WERI-Rb-1 (cell line): ENCODE data around the gene TMBIM4.

ENCODE experiments used
- DNase-seq: peaks from one replicate; pipeline ENCODE4 v3.0.0-alpha.2; 2020
- H3K27ac ChIP-seq: fragments of 250-450 bp; sonication (Bioruptor Pico); 2 replicates; pipeline ENCODE4 v1.5.1; 2020; ENCODE audit warnings: mild to moderate bottlenecking, moderate library complexity
- H3K27me3 ChIP-seq: fragments of 250-450 bp; sonication (Bioruptor Pico); 2 replicates; pipeline ENCODE4 v1.5.1; 2021; ENCODE audit warnings: mild to moderate bottlenecking, low read depth, moderate library complexity; ENCODE audit not compliant: insufficient read depth, severe bottlenecking
- H3K36me3 ChIP-seq: fragments of 250-450 bp; sonication (Bioruptor Pico); 2 replicates; pipeline ENCODE4 v1.5.1; 2020; ENCODE audit warnings: mild to moderate bottlenecking, moderate library complexity
- H3K4me3 ChIP-seq: 2 replicates; pipeline ENCODE4 v1.5.1; 2011; ENCODE audit warnings: low read depth, mild to moderate bottlenecking, control low read depth, low read length
- H3K9me3 ChIP-seq: fragments of 250-450 bp; sonication (Bioruptor Pico); 2 replicates; pipeline ENCODE4 v1.5.1; 2021; ENCODE audit warnings: mild to moderate bottlenecking, moderate library complexity; ENCODE audit not compliant: severe bottlenecking
- CTCF ChIP-seq: IDR thresholded peaks from 2 replicates; pipeline ENCODE4 v1.5.1; 2011; ENCODE audit warnings: low read depth, mild to moderate bottlenecking, control low read depth, inconsistent platforms, low read length

The TMBIM4 gene

GRCh38 chr12:66203820-66204219 lies 34.0 kb upstream of the TMBIM4 start:
- Histone ChIP-seq H3K4me3 (no peak overlapping the region), H3K9me3 (no peaks in the 10 kb centered on the region), H3K27me3 (no peaks in the 10 kb centered on the region), H3K27ac (no peak overlapping the region), H3K36me3 (no peaks in the 10 kb centered on the region)
- DNase-seq, result no peak
- TF ChIP-seq CTCF, result no peak

- H3K27ac ChIP-seq, result no peak overlapping the region
- H3K4me3 ChIP-seq, result no peak overlapping the region
- no peaks in the 10 kb centered on the region for H3K27me3 ChIP-seq
- no peak for DNase-seq
- H3K9me3 ChIP-seq, result no peaks in the 10 kb centered on the region
- TF ChIP-seq CTCF, result no peak
- H3K36me3 ChIP-seq, result no peaks in the 10 kb centered on the region
Measured at GRCh38 chr12:66199831-66200509, 30.2 kb upstream of the TMBIM4 start.

- Histone ChIP-seq H3K4me3 (no peak overlapping the region), H3K27ac (no peak overlapping the region), H3K27me3 (no peaks in the 10 kb centered on the region), H3K36me3 (no peaks in the 10 kb centered on the region), H3K9me3 (no peaks in the 10 kb centered on the region)
- no peak for TF ChIP-seq CTCF
- no peak for DNase-seq
Measured at GRCh38 chr12:66199141-66199540, 29.3 kb upstream of the TMBIM4 start.

- Histone ChIP-seq H3K27me3 (no peaks in the 10 kb centered on the region), H3K36me3 (no peaks in the 10 kb centered on the region), H3K9me3 (no peaks in the 10 kb centered on the region), H3K27ac (no peak overlapping the region), H3K4me3 (no peak overlapping the region)
- no peak for TF ChIP-seq CTCF
- DNase-seq, result no peak
Measured at GRCh38 chr12:66197495-66197921, 27.7 kb upstream of the TMBIM4 start.

- no peak for TF ChIP-seq CTCF
- Histone ChIP-seq H3K4me3 (no peak overlapping the region), H3K36me3 (no peaks in the 10 kb centered on the region), H3K27ac (no peak overlapping the region), H3K9me3 (no peaks in the 10 kb centered on the region), H3K27me3 (no peaks in the 10 kb centered on the region)
- DNase-seq, result no peak
Measured at GRCh38 chr12:66196806-66197205, 27.0 kb upstream of the TMBIM4 start.

- Histone ChIP-seq H3K27me3 (no peaks in the 10 kb centered on the region), H3K9me3 (no peaks in the 10 kb centered on the region), H3K27ac (no peak overlapping the region), H3K36me3 (no peaks in the 10 kb centered on the region), H3K4me3 (no peak overlapping the region)
- DNase-seq, result no peak
- TF ChIP-seq CTCF, result no peak
Measured at GRCh38 chr12:66195242-66195641, 25.4 kb upstream of the TMBIM4 start.
